ENCODE results near the gene AIG1.

AIG1 gene

GRCh38 chr6:143062551-143062950 is 1.9 kb downstream of the AIG1 start:
- Histone ChIP-seq H3K4me1 (ENCODE audit: control extremely low read depth in 1 of 4, control insufficient read depth in 4 of 4, insufficient read depth in 4 of 4, low read length in 3 of 4) (peaks cover 3 to 18% (median 13%) of the 10 kb centered on the region in 4 experiments), H3K27me3 (replicated peaks in 2 of 5; ENCODE audit: control insufficient read depth in 4 of 5, insufficient read depth in 5 of 5, low read length in 4 of 5) (no peaks in the 10 kb centered on the region), H3K4me3 (ENCODE audit: control insufficient read depth in 1 of 7, extremely low read depth in 1 of 7, insufficient read depth in 4 of 7, low read depth in 2 of 7, low read length in 6 of 7) (no peak overlapping the region), H3K27ac (ENCODE audit: insufficient read depth in 1 of 2, low read depth in 1 of 2, low read length in 2 of 2, poor library complexity in 1 of 2, severe bottlenecking in 2 of 2) (no peak overlapping the region), H3K9me3 (ENCODE audit: control extremely low read depth in 1 of 5, control insufficient read depth in 4 of 5, insufficient read depth in 2 of 5, low read depth in 1 of 5, low read length in 4 of 5) (no peaks in the 10 kb centered on the region), H3K36me3 (ENCODE audit: control insufficient read depth in 4 of 4, insufficient read depth in 4 of 4, low read length in 3 of 4) (no peaks in the 10 kb centered on the region)
- DNase-seq, result no peak
- ChIA-PET CTCF (no interaction called here), POLR2A (no interaction called here)
- WGBS (ENCODE audit: insufficient coverage), result 100% methylated on average over 1 of the region's 1 CpG

GRCh38 chr6:143063631-143064030 is 2.9 kb downstream of the AIG1 start:
- DNase-seq, result no peak
- no peaks in the 10 kb centered on the region for H3K36me3 ChIP-seq (ENCODE audit: control insufficient read depth in 4 of 4, insufficient read depth in 4 of 4, low read length in 3 of 4)
- CTCF ChIA-PET, result no interaction called here
- H3K27ac ChIP-seq (ENCODE audit: insufficient read depth in 1 of 2, low read depth in 1 of 2, low read length in 2 of 2, poor library complexity in 1 of 2, severe bottlenecking in 2 of 2), result no peak overlapping the region
- H3K4me3 ChIP-seq (ENCODE audit: control insufficient read depth in 1 of 7, extremely low read depth in 1 of 7, insufficient read depth in 4 of 7, low read depth in 2 of 7, low read length in 6 of 7), result no peak overlapping the region
- POLR2A ChIA-PET, result interaction anchor here (0.6 kb wide), 1 partner anchor 412 kb away, joined by 3 read pairs; no protein-coding TSS in a partner anchor
- no peaks in the 10 kb centered on the region for H3K27me3 ChIP-seq (replicated peaks in 2 of 5; ENCODE audit: control insufficient read depth in 4 of 5, insufficient read depth in 5 of 5, low read length in 4 of 5)
- H3K4me1 ChIP-seq (ENCODE audit: control extremely low read depth in 1 of 4, control insufficient read depth in 4 of 4, insufficient read depth in 4 of 4, low read length in 3 of 4), result peaks cover 3 to 18% (median 13%) of the 10 kb centered on the region in 4 experiments
- H3K9me3 ChIP-seq (ENCODE audit: control extremely low read depth in 1 of 5, control insufficient read depth in 4 of 5, insufficient read depth in 2 of 5, low read depth in 1 of 5, low read length in 4 of 5), result no peaks in the 10 kb centered on the region

- Histone ChIP-seq H3K36me3 (ENCODE audit: control insufficient read depth in 4 of 4, insufficient read depth in 4 of 4, low read length in 3 of 4) (no peaks in the 10 kb centered on the region), H3K27me3 (replicated peaks in 2 of 5; ENCODE audit: control insufficient read depth in 4 of 5, insufficient read depth in 5 of 5, low read length in 4 of 5) (no peaks in the 10 kb centered on the region), H3K27ac (ENCODE audit: insufficient read depth in 1 of 2, low read depth in 1 of 2, low read length in 2 of 2, poor library complexity in 1 of 2, severe bottlenecking in 2 of 2) (no peak overlapping the region), H3K4me3 (ENCODE audit: control insufficient read depth in 1 of 7, extremely low read depth in 1 of 7, insufficient read depth in 4 of 7, low read depth in 2 of 7, low read length in 6 of 7) (no peak overlapping the region), H3K4me1 (ENCODE audit: control extremely low read depth in 1 of 4, control insufficient read depth in 4 of 4, insufficient read depth in 4 of 4, low read length in 3 of 4) (peaks cover 3 to 18% (median 13%) of the 10 kb centered on the region in 4 experiments), H3K9me3 (ENCODE audit: control extremely low read depth in 1 of 5, control insufficient read depth in 4 of 5, insufficient read depth in 2 of 5, low read depth in 1 of 5, low read length in 4 of 5) (no peaks in the 10 kb centered on the region)
- no peak for DNase-seq
- CTCF ChIA-PET, result no interaction called here
- POLR2A ChIA-PET, result no interaction called here
- 100% methylated on average over 1 of the region's 1 CpG for WGBS (ENCODE audit: insufficient coverage)
Observed at GRCh38 chr6:143064271-143064670, 3.6 kb downstream of the AIG1 start.

DNA sequence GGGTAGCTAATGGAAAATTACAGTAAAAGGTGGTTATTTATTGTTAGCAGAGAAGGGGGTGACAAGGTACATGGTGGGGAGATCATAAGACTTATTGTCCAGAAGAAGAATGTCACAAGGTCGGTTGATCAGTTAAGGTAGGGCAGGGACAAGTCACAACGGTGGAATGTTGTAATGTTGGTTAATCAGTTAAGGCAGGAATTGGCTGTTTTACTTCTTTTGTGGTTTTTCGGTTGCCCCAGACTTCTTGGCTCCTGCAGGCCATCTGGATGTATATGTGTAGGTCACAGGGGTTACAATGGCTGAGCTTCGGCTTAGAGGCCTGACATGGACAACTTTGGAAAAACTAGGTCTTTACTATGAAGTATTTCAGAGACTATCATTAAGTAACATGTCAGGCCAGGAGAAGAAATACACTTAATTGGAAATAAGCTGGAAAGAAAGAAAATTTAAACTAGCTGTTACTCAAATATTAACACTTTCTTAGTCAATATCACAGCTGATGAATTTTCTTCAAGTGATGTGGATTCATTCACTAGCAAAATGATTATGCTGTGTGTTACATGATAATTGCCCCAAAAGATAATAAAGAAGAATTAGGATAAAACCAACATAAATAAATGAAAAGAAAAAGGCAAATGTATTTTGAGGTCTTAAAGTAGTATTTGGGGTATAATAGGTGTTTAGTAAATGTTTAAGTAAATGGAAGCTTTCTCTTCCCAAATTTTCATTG is 4.4 kb downstream of the AIG1 start:
- Histone ChIP-seq H3K4me3 (ENCODE audit: control insufficient read depth in 1 of 7, extremely low read depth in 1 of 7, insufficient read depth in 4 of 7, low read depth in 2 of 7, low read length in 6 of 7) (no peak overlapping the region), H3K36me3 (ENCODE audit: control insufficient read depth in 4 of 4, insufficient read depth in 4 of 4, low read length in 3 of 4) (no peaks in the 10 kb centered on the region), H3K4me1 (ENCODE audit: control extremely low read depth in 1 of 4, control insufficient read depth in 4 of 4, insufficient read depth in 4 of 4, low read length in 3 of 4) (peaks cover 0 to 11% (median 7%) of the 10 kb centered on the region in 4 experiments), H3K9me3 (ENCODE audit: control extremely low read depth in 1 of 5, control insufficient read depth in 4 of 5, insufficient read depth in 2 of 5, low read depth in 1 of 5, low read length in 4 of 5) (no peaks in the 10 kb centered on the region), H3K27me3 (replicated peaks in 2 of 5; ENCODE audit: control insufficient read depth in 4 of 5, insufficient read depth in 5 of 5, low read length in 4 of 5) (no peaks in the 10 kb centered on the region), H3K27ac (ENCODE audit: insufficient read depth in 1 of 2, low read depth in 1 of 2, low read length in 2 of 2, poor library complexity in 1 of 2, severe bottlenecking in 2 of 2) (no peak overlapping the region)
- ChIA-PET POLR2A (no interaction called here), CTCF (no interaction called here)
- WGBS (ENCODE audit: insufficient coverage), result no CpG with 5 or more reads among the region's 4 CpGs
- no peak for DNase-seq

GRCh38 chr6:143068001-143068400 is 7.3 kb downstream of the AIG1 start:
- CTCF ChIA-PET, result no interaction called here

DNA sequence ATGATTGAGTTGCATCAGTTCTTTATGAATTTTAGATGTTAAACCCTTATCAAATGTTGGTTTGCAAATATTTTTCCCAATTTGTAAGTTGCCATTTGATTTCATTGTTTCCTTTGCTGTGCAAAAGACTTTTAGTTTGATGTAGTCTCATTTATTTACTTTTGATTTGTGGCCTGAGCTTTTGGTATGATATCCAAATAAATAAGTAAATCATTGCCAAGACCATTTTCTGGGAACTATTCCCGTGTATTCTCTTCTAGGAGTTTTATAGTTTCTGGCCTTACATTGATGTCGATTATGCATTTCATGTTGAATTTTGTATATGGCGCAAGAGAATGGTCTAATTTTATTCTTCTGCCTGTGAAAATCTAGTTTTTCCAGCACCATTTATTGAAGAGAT is 13.4 kb downstream of the AIG1 start:
- no peak overlapping the region for H3K4me3 ChIP-seq (ENCODE audit: control insufficient read depth in 1 of 7, extremely low read depth in 1 of 7, insufficient read depth in 4 of 7, low read depth in 2 of 7, low read length in 6 of 7)
- peaks cover 0 to 17% (median 0%) of the 10 kb centered on the region in 5 experiments for H3K9me3 ChIP-seq (ENCODE audit: control extremely low read depth in 1 of 5, control insufficient read depth in 4 of 5, insufficient read depth in 2 of 5, low read depth in 1 of 5, low read length in 4 of 5)
- CTCF ChIA-PET, result no interaction called here
- no CpG with 5 or more reads among the region's 3 CpGs for WGBS (ENCODE audit: insufficient coverage)
- peaks cover 0 to 2% (median 0%) of the 10 kb centered on the region in 4 experiments for H3K36me3 ChIP-seq (ENCODE audit: control insufficient read depth in 4 of 4, insufficient read depth in 4 of 4, low read length in 3 of 4)
- H3K27ac ChIP-seq (ENCODE audit: insufficient read depth in 1 of 2, low read depth in 1 of 2, low read length in 2 of 2, poor library complexity in 1 of 2, severe bottlenecking in 2 of 2), result no peak overlapping the region
- H3K4me1 ChIP-seq (ENCODE audit: control extremely low read depth in 1 of 4, control insufficient read depth in 4 of 4, insufficient read depth in 4 of 4, low read length in 3 of 4), result no peaks in the 10 kb centered on the region
- no peak for DNase-seq
- H3K27me3 ChIP-seq (replicated peaks in 2 of 5; ENCODE audit: control insufficient read depth in 4 of 5, insufficient read depth in 5 of 5, low read length in 4 of 5), result no peaks in the 10 kb centered on the region
- POLR2A ChIA-PET, result no interaction called here

More at GRCh38 chr6:143068001-143068400, 7.3 kb downstream of the AIG1 start:
- Histone ChIP-seq H3K4me3 (ENCODE audit: control insufficient read depth in 1 of 7, extremely low read depth in 1 of 7, insufficient read depth in 4 of 7, low read depth in 2 of 7, low read length in 6 of 7) (no peak overlapping the region), H3K36me3 (ENCODE audit: control insufficient read depth in 4 of 4, insufficient read depth in 4 of 4, low read length in 3 of 4) (no peaks in the 10 kb centered on the region), H3K9me3 (ENCODE audit: control extremely low read depth in 1 of 5, control insufficient read depth in 4 of 5, insufficient read depth in 2 of 5, low read depth in 1 of 5, low read length in 4 of 5) (no peaks in the 10 kb centered on the region), H3K27me3 (replicated peaks in 2 of 5; ENCODE audit: control insufficient read depth in 4 of 5, insufficient read depth in 5 of 5, low read length in 4 of 5) (no peaks in the 10 kb centered on the region), H3K27ac (ENCODE audit: insufficient read depth in 1 of 2, low read depth in 1 of 2, low read length in 2 of 2, poor library complexity in 1 of 2, severe bottlenecking in 2 of 2) (no peak overlapping the region), H3K4me1 (ENCODE audit: control extremely low read depth in 1 of 4, control insufficient read depth in 4 of 4, insufficient read depth in 4 of 4, low read length in 3 of 4) (peaks cover 0 to 2% (median 0%) of the 10 kb centered on the region in 4 experiments)
- POLR2A ChIA-PET, result no interaction called here
- DNase-seq, result no peak
- 100% methylated on average over 1 of the region's 1 CpG for WGBS (ENCODE audit: insufficient coverage)

GRCh38 chr6:143074670-143075318 is 14.1 kb downstream of the AIG1 start:
- H3K9me3 ChIP-seq (ENCODE audit: control extremely low read depth in 1 of 5, control insufficient read depth in 4 of 5, insufficient read depth in 2 of 5, low read depth in 1 of 5, low read length in 4 of 5), result peaks cover 0 to 17% (median 0%) of the 10 kb centered on the region in 5 experiments
- POLR2A ChIA-PET, result no interaction called here
- 100% methylated on average over 2 of the region's 3 CpGs for WGBS (ENCODE audit: insufficient coverage)
- no peaks in the 10 kb centered on the region for H3K4me1 ChIP-seq (ENCODE audit: control extremely low read depth in 1 of 4, control insufficient read depth in 4 of 4, insufficient read depth in 4 of 4, low read length in 3 of 4)
- no peak overlapping the region for H3K4me3 ChIP-seq (ENCODE audit: control insufficient read depth in 1 of 7, extremely low read depth in 1 of 7, insufficient read depth in 4 of 7, low read depth in 2 of 7, low read length in 6 of 7)
- DNase-seq, result no peak
- H3K27ac ChIP-seq (ENCODE audit: insufficient read depth in 1 of 2, low read depth in 1 of 2, low read length in 2 of 2, poor library complexity in 1 of 2, severe bottlenecking in 2 of 2), result no peak overlapping the region
- no peaks in the 10 kb centered on the region for H3K27me3 ChIP-seq (replicated peaks in 2 of 5; ENCODE audit: control insufficient read depth in 4 of 5, insufficient read depth in 5 of 5, low read length in 4 of 5)
- peaks cover 0 to 2% (median 0%) of the 10 kb centered on the region in 4 experiments for H3K36me3 ChIP-seq (ENCODE audit: control insufficient read depth in 4 of 4, insufficient read depth in 4 of 4, low read length in 3 of 4)
- CTCF ChIA-PET, result no interaction called here

All from common myeloid progenitor, CD34-positive (primary cell).